H1 (cell line): ENCODE results near the gene ST3GAL2. TPM values are rescaled to one million over a fixed set of nuclear protein-coding genes. Genes with fewer than 3 reads are reported as not detected.

Source experiments
- POU5F1 ChIP-seq: IDR thresholded peaks from 2 replicates; pipeline ENCODE4 v1.6.1; 2011; ENCODE audit warnings: low read depth, mild to moderate bottlenecking, low read length, moderate library complexity
- polyA plus RNA-seq, 7 experiments: library from polyadenylated mRNA; depleted of rRNA in 3 of 7; stranded (reverse) in 5 of 7; unstranded in 2 of 7; fragments of >200 nt in 5 of 7; fragments of 200-250 nt in 2 of 7; gene quantifications; 1 replicate in 5 of 7; 2 replicates in 1 of 7; 4 replicates in 1 of 7; pipeline versions ENCODE4 v1.2.1 to v1.2.3, GENCODE V29; 2011 to 2013; ENCODE audit warnings: missing spikeins in 2 of 7, mixed read lengths in 2 of 7
- total RNA-seq: library from RNA; stranded (reverse); fragmentation: NEBNext Ultra II Directional; extraction: Animal tissue kit (Norgen Biotek cat#: 25700); gene quantifications from 2 replicates; pipeline ENCODE4 v1.2.1, GENCODE V29; 2021

The ST3GAL2 gene
- total and polyA plus RNA-seq, 2 of the 8 experiments (the other 6 are each of a cell fraction or from before 2014, with no cell fraction given), result 14.4 to 39.7 TPM

DNA sequence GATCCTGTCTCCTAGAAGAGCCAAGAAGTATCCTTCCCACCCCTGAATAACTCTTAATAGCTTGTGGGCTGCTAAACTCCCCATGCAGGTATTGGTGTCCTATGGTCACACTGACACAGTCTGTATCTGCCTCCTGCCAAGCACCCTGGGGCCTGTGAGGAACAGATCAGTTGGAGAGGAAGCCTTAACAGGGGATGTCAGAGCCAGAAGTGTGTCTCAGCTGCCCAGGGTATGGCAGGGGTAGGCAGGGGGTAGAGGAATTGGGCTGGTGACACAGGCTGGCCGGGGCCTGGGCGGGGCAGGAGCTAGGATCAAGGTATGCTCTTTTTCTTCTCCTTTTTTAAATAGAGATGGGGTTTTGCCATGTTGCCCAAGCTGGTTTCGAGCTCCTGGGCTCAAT lies 47.5 kb downstream of the ST3GAL2 start (continued):
- no peak for TF ChIP-seq POU5F1
- TF ChIP-seq, all 59 proteins: peak for 0
